ENCODE results near the gene ATL1.

ATL1 gene

GRCh38 chr14:50667996-50668825 lies 108.3 kb downstream of the ATL1 start, which contains the start of gene SAV1 (continued):
- peak; percentile 21; the same call in 1 of the 2 replicates for TF ChIP-seq ZNF513 (tag by site-specific recombination; IDR thresholded peaks at IDR 0.05)
- no peak for TF ChIP-seq KLF7 (tag by site-specific recombination; IDR thresholded peaks at IDR 0.05; ENCODE audit: borderline replicate concordance)
- TF ChIP-seq ZBTB48 (tag by site-specific recombination; IDR thresholded peaks at IDR 0.05): peak; percentile 88
- no peak for TF ChIP-seq ZNF394 (tag by site-specific recombination; IDR thresholded peaks at IDR 0.05; ENCODE audit: borderline replicate concordance)
- no peak for TF ChIP-seq ZSCAN23 (tag by site-specific recombination; IDR thresholded peaks at IDR 0.05)
- no peak for TF ChIP-seq ZNF585B (tag by site-specific recombination; IDR thresholded peaks at IDR 0.05)
- no peak for TF ChIP-seq ZNF274 (IDR thresholded peaks at IDR 0.05; ENCODE audit: low read length)
- TF ChIP-seq ZNF274 (tag by site-specific recombination; IDR thresholded peaks at IDR 0.05; ENCODE audit: borderline replicate concordance): no peak
- peak; percentile 89 for TF ChIP-seq IKZF3 (tag by site-specific recombination; IDR thresholded peaks at IDR 0.05)
- no peak for TF ChIP-seq ZNF623 (tag by site-specific recombination; IDR thresholded peaks at IDR 0.05)
- no peak for TF ChIP-seq ZNF148 (tag by site-specific recombination; IDR thresholded peaks at IDR 0.05; ENCODE audit: borderline replicate concordance)
- no peak for TF ChIP-seq TSHZ1 (tag by site-specific recombination; IDR thresholded peaks at IDR 0.05; ENCODE audit: borderline replicate concordance)
- no peak for TF ChIP-seq ZNF350 (tag by site-specific recombination; IDR thresholded peaks at IDR 0.05)
- no peak for TF ChIP-seq ZNF174 (tag by site-specific recombination; IDR thresholded peaks at IDR 0.05)
- no peak for TF ChIP-seq ZNF292 (tag by site-specific recombination; IDR thresholded peaks at IDR 0.05; ENCODE audit: borderline replicate concordance, low read depth)
- TF ChIP-seq PATZ1 (tag by site-specific recombination; IDR thresholded peaks at IDR 0.05): peak; percentile 25; the same call in 1 of the 2 replicates
- no peak for TF ChIP-seq ZFP69B (tag by site-specific recombination; IDR thresholded peaks at IDR 0.05)
- no peak for TF ChIP-seq ZNF48 (tag by site-specific recombination; IDR thresholded peaks at IDR 0.05)
- peak; percentile 39; the same call in 1 of the 2 replicates for TF ChIP-seq SCRT2 (tag by site-specific recombination; IDR thresholded peaks at IDR 0.05)
- TF ChIP-seq ZNF707 (tag by site-specific recombination; IDR thresholded peaks at IDR 0.05): no peak
- TF ChIP-seq YY2 (tag by site-specific recombination; IDR thresholded peaks at IDR 0.05): no peak
- peak; percentile 15; the same call in 1 of the 2 replicates for TF ChIP-seq KLF17 (tag by site-specific recombination; IDR thresholded peaks at IDR 0.05)
- no peak for TF ChIP-seq ZNF768 (tag by site-specific recombination; IDR thresholded peaks at IDR 0.05)
- no peak for TF ChIP-seq ZNF488 (tag by site-specific recombination; IDR thresholded peaks at IDR 0.05)
- TF ChIP-seq ZNF404 (tag by site-specific recombination; IDR thresholded peaks at IDR 0.05): no peak
- no peak for TF ChIP-seq ZNF792 (tag by site-specific recombination; IDR thresholded peaks at IDR 0.05)
- no peak for TF ChIP-seq ZNF548 (tag by site-specific recombination; IDR thresholded peaks at IDR 0.05)
- TF ChIP-seq ZNF777 (tag by site-specific recombination; IDR thresholded peaks at IDR 0.05; ENCODE audit: borderline replicate concordance): no peak

All from HEK293 (cell line).